GM12872 (cell line): ENCODE results near the gene ZSCAN4.

ENCODE experiments used
- CTCF ChIP-seq: IDR thresholded peaks from 3 replicates; pipeline ENCODE4 v1.5.1; 2011; ENCODE audit warnings: low read depth, mild to moderate bottlenecking, low read length, moderate library complexity; ENCODE audit not compliant: insufficient read depth

ZSCAN4 gene

GRCh38 chr19:57642396-57643046 lies 26.2 kb upstream of the ZSCAN4 start:
- TF ChIP-seq CTCF, result no peak

GRCh38 chr19:57643734-57644133 lies 25.0 kb upstream of the ZSCAN4 start:
- no peak for TF ChIP-seq CTCF

GRCh38 chr19:57648331-57649003 lies 20.3 kb upstream of the ZSCAN4 start:
- no peak for TF ChIP-seq CTCF

- no peak for TF ChIP-seq CTCF
These were observed 17.1 kb upstream of the ZSCAN4 start for GRCh38 chr19:57651654-57651996.

- no peak for TF ChIP-seq CTCF
These were observed 15.0 kb upstream of the ZSCAN4 start for GRCh38 chr19:57653689-57654088.

GRCh38 chr19:57655443-57655842 lies 13.3 kb upstream of the ZSCAN4 start:
- TF ChIP-seq CTCF, result no peak

- TF ChIP-seq CTCF, result no peak
These were observed 12.4 kb upstream of the ZSCAN4 start for GRCh38 chr19:57656346-57656745.
